ENCODE measurements around the gene AMIGO2.

AMIGO2 gene

DNA sequence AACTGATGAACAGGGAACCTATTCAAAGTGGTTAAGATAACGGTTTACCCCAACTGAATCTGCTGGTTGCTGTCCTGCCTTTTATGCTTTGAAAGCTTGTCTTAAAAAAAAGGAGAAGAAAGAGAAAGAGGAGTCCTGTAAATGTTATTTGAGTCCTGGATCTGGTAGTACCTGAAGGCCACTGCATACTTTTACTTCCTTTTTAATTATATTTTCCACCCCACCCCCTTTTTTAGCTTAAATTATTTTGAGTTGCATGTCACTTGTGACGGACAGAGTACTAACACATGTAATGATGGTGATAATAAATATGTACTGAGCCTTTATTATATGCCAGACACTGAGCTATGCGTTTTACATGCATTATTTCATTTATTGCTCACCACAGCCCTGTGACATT, 2.5 kb upstream of the AMIGO2 start:
- no peak overlapping the region for H3K4me3 ChIP-seq (ENCODE audit: extremely low read depth, insufficient read depth, low read length, poor library complexity, severe bottlenecking)
- peaks cover 42% of the 10 kb centered on the region for H3K4me1 ChIP-seq (ENCODE audit: control insufficient read depth, insufficient read depth, low read length, poor library complexity, severe bottlenecking)
- peaks cover 6% of the 10 kb centered on the region for H3K36me3 ChIP-seq (ENCODE audit: control insufficient read depth, insufficient read depth, low read length)
- WGBS, 2 experiments (ENCODE audit: insufficient coverage in 2 of 2): 67% methylated on average over 1 of the region's 3 CpGs; no CpG with 5 or more reads in 1 of the 2 experiments
- H3K27ac ChIP-seq (ENCODE audit: low read depth, low read length, severe bottlenecking): no peak overlapping the region
- no peaks in the 10 kb centered on the region for H3K9me3 ChIP-seq (ENCODE audit: control insufficient read depth, low read length)

DNA sequence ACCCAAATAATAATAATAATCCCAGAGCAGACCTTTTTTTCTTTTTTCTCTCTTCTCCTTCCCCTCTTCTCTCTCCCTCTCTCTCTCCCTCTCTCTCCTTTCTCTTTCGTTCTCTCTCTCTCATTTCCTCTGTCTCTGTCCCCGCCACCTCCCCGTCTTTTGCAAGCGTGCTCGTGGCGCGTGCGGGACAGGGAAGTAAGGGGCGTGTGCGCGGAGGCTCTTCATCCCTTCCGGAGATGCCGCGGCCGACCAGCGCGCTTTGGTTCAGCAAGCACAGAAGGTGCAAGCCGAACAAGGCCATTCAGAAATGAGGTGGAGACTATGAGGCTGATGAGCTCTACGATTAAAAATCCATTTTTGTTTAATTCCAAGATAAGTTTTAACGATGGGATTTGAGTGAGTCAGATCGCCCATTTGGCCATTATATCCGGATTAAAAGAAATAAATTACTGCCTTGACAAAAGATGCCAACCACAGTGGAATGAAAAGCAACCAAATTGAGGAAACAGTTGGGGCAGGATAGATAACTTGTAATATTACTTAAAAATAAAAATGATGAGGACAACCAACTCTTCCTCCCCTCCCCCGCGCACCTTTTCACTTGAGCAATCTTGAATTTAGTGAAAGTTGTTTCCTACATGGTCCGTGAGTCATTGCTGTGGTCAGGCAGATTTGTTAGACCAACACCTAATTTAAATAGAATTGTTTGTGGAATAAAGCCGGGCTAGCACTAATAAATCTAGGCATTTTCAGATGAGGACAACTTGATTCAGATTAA, 1.2 kb upstream of the AMIGO2 start:
- WGBS, 2 experiments (ENCODE audit: insufficient coverage in 2 of 2): 8 to 28% methylated on average over 5 to 18 of the region's 26 CpGs
- peak overlapping the region; percentile 79 for H3K27ac ChIP-seq (ENCODE audit: low read depth, low read length, severe bottlenecking)

DNA sequence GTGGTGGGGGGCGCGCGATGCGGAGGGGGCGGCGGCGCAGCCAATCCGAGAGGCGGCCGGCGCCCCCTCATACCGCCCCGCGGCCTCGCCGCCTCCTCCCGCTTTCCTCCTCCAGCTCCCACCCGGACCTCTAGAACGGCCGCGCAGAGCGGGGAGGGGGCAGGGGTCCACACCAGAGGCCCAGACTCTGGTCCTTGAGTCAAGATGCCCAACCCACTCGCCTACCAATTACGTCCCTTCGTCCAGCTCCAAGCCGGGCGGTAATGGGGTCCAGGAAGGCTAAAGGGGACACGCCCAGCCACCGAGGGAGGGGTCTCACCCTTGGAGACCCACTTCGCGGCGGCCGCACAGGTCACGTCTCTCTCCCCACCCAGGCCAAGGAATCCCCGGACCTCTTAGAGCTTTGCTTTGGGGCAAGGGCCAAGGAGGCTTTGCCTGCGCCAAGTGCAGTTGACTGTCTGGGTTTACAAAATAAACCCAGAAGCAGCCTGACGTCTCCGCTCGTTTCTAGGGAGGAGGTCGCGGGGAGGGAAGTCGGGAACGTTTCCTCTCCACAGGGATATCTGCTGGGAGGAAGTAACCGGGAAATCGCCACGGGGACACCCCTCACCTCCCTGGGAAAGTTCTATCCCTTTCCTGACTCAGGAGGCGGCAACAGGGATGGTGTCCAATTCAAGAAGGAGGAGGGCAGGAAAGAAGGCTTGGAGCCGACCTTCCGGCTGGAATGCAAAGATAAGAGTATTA, 394 bp upstream of the AMIGO2 start:
- Histone ChIP-seq H3K9me3 (ENCODE audit: control insufficient read depth, low read length) (no peaks in the 10 kb centered on the region), H3K4me1 (ENCODE audit: control insufficient read depth, insufficient read depth, low read length, poor library complexity, severe bottlenecking) (peaks cover 29% of the 10 kb centered on the region), H3K4me3 (ENCODE audit: extremely low read depth, insufficient read depth, low read length, poor library complexity, severe bottlenecking) (peak overlapping the region; percentile 64), H3K36me3 (ENCODE audit: control insufficient read depth, insufficient read depth, low read length) (peaks cover 6% of the 10 kb centered on the region), H3K27ac (ENCODE audit: low read depth, low read length, severe bottlenecking) (peak overlapping the region; percentile 79)
- 0% methylated on average over 28 to 29 of the region's 49 CpGs for WGBS, 2 experiments (ENCODE audit: insufficient coverage in 2 of 2)

More for the DNA sequence above, 1.2 kb upstream of the AMIGO2 start:
- H3K4me3 ChIP-seq (ENCODE audit: extremely low read depth, insufficient read depth, low read length, poor library complexity, severe bottlenecking): peak overlapping the region; percentile 64
- H3K36me3 ChIP-seq (ENCODE audit: control insufficient read depth, insufficient read depth, low read length): peaks cover 6% of the 10 kb centered on the region
- peaks cover 32% of the 10 kb centered on the region for H3K4me1 ChIP-seq (ENCODE audit: control insufficient read depth, insufficient read depth, low read length, poor library complexity, severe bottlenecking)
- no peaks in the 10 kb centered on the region for H3K9me3 ChIP-seq (ENCODE audit: control insufficient read depth, low read length)

DNA sequence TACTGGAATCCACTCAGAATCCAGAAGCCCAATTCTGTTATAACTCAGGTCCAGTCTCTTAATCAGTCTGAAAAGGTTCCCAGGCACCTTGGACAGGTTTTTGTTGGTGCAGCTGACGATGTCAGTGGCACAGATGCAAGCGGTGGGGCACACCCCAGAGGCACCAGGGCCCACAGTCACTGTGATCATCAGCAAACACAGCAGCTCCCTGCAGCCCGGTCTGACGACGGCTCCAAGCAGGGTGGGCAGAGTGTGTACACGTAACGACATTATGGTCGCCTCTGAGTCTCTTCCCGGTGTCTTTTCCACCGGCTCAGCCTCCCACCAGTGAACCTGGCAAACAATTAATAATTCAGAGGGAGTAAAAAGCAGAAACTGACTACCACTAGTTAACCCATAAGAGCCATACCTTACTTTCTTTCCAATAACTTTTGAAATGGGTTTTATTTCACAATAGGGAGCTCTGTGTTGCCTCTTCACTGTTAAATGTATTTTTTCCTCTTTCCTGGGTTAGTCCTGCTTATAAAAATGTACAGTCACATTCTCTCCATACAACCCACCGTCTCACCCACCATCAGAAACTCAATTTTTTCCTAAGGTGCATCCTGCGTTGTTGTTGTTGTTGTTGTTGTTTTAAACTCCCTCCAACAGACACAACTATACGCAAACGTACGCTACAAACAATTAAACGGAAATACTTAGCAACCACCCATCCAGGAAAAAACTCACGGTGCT, 859 bp downstream of the AMIGO2 start:
- peaks cover 6% of the 10 kb centered on the region for H3K36me3 ChIP-seq (ENCODE audit: control insufficient read depth, insufficient read depth, low read length)
- 9 to 19% methylated on average over 11 to 15 of the region's 17 CpGs for WGBS, 2 experiments (ENCODE audit: insufficient coverage in 2 of 2)
- peak overlapping the region; percentile 64 for H3K4me3 ChIP-seq (ENCODE audit: extremely low read depth, insufficient read depth, low read length, poor library complexity, severe bottlenecking)
- H3K27ac ChIP-seq (ENCODE audit: low read depth, low read length, severe bottlenecking): peak overlapping the region; percentile 43
- no peaks in the 10 kb centered on the region for H3K9me3 ChIP-seq (ENCODE audit: control insufficient read depth, low read length)
- peaks cover 17% of the 10 kb centered on the region for H3K4me1 ChIP-seq (ENCODE audit: control insufficient read depth, insufficient read depth, low read length, poor library complexity, severe bottlenecking)

DNA sequence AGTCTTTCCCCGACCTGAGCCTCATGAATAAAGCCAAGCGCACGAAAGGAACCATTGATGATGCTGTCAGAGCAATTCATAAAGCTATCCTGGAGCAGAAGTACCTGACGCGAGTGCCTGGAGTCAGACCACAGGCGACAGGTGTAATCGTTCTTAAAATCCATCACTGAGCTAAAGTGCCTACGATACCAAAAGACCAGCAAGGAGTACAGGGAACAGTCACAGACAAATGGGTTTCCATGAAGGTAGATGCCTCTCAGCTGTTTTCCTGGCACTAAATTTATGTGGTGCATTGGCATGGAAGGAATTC, 1.7 kb downstream of the AMIGO2 start:
- H3K9me3 ChIP-seq (ENCODE audit: control insufficient read depth, low read length): no peaks in the 10 kb centered on the region
- H3K4me1 ChIP-seq (ENCODE audit: control insufficient read depth, insufficient read depth, low read length, poor library complexity, severe bottlenecking): peaks cover 9% of the 10 kb centered on the region
- H3K27ac ChIP-seq (ENCODE audit: low read depth, low read length, severe bottlenecking): no peak overlapping the region
- 92 to 95% methylated on average over 8 of the region's 8 CpGs for WGBS, 2 experiments (ENCODE audit: insufficient coverage in 2 of 2)
- no peak overlapping the region for H3K4me3 ChIP-seq (ENCODE audit: extremely low read depth, insufficient read depth, low read length, poor library complexity, severe bottlenecking)
- peaks cover 6% of the 10 kb centered on the region for H3K36me3 ChIP-seq (ENCODE audit: control insufficient read depth, insufficient read depth, low read length)

DNA sequence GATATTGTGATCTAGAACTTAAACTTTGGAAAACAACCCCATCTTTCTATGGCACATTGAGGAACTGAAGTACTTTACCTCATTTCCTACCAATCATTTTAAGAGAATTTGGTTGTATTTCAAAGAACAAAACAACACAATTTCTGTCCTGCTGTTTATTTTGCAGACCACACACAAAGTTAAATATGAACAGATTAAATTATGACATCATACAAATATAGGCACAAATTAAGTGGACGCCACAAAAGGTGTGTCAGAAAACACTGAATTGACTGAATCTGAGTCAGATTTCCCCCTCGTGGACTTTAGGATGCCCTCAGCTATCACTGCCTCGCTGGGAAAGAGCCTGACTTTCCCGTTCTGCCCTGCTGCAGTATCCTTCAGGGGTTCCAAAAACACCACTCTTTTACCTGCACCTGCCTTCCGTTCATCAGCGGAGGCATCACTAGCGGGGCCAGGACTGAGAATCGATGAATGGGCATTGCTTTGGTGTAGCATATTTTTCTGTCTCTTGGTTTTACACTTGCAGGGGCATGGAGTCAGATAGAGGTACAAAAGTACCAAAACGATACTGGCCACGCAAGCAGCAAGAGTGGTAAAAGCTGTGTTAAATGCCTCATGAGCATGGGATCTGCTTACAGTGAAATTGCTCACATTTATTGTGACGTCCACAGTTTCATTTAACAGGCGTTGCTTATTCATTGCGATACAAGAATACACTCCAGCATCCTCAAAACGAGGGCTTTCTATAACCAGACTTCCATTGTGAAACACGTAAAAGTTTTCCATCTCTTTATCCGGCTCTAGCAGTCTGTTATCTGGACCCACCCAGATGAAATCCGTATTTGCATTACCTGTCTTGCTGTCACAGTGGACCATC, 2.3 kb downstream of the AMIGO2 start:
- H3K36me3 ChIP-seq (ENCODE audit: control insufficient read depth, insufficient read depth, low read length): peaks cover 6% of the 10 kb centered on the region
- H3K4me3 ChIP-seq (ENCODE audit: extremely low read depth, insufficient read depth, low read length, poor library complexity, severe bottlenecking): no peak overlapping the region
- 87 to 88% methylated on average over 17 of the region's 17 CpGs for whole genome bisulfite sequencing, 2 experiments (ENCODE audit: insufficient coverage in 2 of 2)
- no peaks in the 10 kb centered on the region for H3K9me3 ChIP-seq (ENCODE audit: control insufficient read depth, low read length)
- no peak overlapping the region for H3K27ac ChIP-seq (ENCODE audit: low read depth, low read length, severe bottlenecking)
- peaks cover 7% of the 10 kb centered on the region for H3K4me1 ChIP-seq (ENCODE audit: control insufficient read depth, insufficient read depth, low read length, poor library complexity, severe bottlenecking)

DNA sequence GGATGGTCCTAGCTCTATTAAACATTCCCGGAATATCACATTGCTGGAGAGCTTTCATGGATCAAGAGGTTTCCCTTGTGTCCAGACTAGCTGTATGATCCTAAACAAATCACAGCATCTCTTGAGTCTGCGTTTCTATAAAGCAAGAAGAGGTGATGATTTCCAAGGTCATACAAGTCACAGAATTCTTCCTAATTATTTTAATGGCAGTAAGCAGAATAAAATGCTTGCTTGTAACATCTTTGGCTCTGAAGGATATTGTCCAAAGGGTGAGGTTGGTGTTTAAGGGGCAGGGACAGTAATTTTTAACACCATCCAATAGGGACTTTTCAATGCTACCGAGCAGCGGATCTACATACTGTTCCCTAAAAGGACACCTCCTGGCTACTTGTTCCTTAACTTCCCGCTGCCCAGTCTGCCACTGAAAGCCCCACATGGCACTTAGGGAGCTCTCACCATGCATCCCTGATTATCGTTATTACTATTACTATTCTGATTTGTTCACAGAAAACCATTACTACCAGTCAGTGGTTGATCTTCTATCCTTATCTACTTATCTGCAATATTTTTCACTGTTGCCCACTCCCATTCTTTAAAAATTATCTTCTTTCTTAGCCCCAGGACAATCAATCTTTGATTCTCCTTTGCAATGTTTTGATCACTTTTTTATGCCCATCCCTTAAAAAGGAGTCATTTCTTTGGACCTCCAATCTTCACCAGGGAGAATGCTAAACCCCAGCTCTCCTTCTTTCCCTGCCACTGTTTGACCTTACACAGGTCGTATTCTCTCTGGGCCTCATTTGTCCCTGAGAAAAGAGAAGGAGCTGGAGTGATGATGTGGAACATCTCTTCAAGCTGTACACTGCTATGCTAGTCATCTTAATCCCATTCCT, 4.3 kb downstream of the AMIGO2 start:
- Histone ChIP-seq H3K36me3 (ENCODE audit: control insufficient read depth, insufficient read depth, low read length) (peaks cover 6% of the 10 kb centered on the region), H3K4me1 (ENCODE audit: control insufficient read depth, insufficient read depth, low read length, poor library complexity, severe bottlenecking) (peaks cover 4% of the 10 kb centered on the region), H3K4me3 (ENCODE audit: extremely low read depth, insufficient read depth, low read length, poor library complexity, severe bottlenecking) (no peak overlapping the region), H3K27ac (ENCODE audit: low read depth, low read length, severe bottlenecking) (no peak overlapping the region), H3K9me3 (ENCODE audit: control insufficient read depth, low read length) (no peaks in the 10 kb centered on the region)
- 90 to 94% methylated on average over 3 to 6 of the region's 7 CpGs for WGBS, 2 experiments (ENCODE audit: insufficient coverage in 2 of 2)

DNA sequence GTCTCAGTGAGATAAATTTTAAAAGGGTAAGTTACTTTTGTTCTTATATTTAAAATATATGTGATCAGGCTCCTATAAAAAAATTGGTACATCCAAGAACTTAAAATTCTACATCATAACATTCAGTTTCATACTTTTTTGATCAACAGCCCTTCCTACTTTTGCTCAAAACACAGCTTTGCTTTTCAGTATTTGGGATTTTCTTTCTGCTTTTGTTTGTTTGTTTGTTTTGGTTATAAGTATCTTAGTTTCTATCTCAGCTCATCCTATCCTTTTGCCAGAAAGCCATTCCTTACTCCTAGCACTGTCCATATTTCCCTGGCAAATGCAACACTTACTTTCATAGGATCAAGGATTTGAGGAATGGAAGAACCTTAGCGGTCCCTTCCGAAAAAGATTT, 5.0 kb downstream of the AMIGO2 start:
- Histone ChIP-seq H3K9me3 (ENCODE audit: control insufficient read depth, low read length) (no peaks in the 10 kb centered on the region), H3K36me3 (ENCODE audit: control insufficient read depth, insufficient read depth, low read length) (peaks cover 6% of the 10 kb centered on the region), H3K4me1 (ENCODE audit: control insufficient read depth, insufficient read depth, low read length, poor library complexity, severe bottlenecking) (peaks cover 4% of the 10 kb centered on the region), H3K27ac (ENCODE audit: low read depth, low read length, severe bottlenecking) (no peak overlapping the region), H3K4me3 (ENCODE audit: extremely low read depth, insufficient read depth, low read length, poor library complexity, severe bottlenecking) (no peak overlapping the region)
- 100% methylated on average over 2 of the region's 2 CpGs; no CpG with 5 or more reads in 1 of the 2 experiments for WGBS, 2 experiments (ENCODE audit: insufficient coverage in 2 of 2)

DNA sequence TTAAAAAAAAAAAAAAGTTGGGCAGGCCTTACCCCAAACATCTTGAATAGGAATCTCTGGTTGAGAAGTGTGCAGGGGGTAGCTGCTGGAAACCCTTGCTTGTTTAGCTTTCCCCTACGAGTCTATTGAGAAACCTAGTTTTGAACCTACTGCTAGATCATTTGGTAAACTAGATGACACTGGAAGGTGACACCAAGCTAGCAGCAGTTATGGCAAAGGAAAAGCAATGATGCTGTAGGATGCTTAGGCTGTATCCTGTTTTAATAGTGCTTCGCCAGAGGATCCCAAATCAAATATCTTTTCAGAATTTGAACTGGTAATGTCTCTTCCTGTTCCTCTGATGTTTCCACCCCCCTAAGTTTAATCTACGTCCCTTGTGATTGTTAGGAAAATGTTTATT, 5.8 kb downstream of the AMIGO2 start:
- Histone ChIP-seq H3K4me1 (ENCODE audit: control insufficient read depth, insufficient read depth, low read length, poor library complexity, severe bottlenecking) (peaks cover 4% of the 10 kb centered on the region), H3K4me3 (ENCODE audit: extremely low read depth, insufficient read depth, low read length, poor library complexity, severe bottlenecking) (no peak overlapping the region), H3K36me3 (ENCODE audit: control insufficient read depth, insufficient read depth, low read length) (peaks cover 6% of the 10 kb centered on the region), H3K9me3 (ENCODE audit: control insufficient read depth, low read length) (no peaks in the 10 kb centered on the region), H3K27ac (ENCODE audit: low read depth, low read length, severe bottlenecking) (no peak overlapping the region)
- 90 to 100% methylated on average over 1 of the region's 3 CpGs for WGBS, 2 experiments (ENCODE audit: insufficient coverage in 2 of 2)

All from mesodermal cell (in vitro differentiated cells).